Measurements from ENCODE around the gene ZNF330.

DNA sequence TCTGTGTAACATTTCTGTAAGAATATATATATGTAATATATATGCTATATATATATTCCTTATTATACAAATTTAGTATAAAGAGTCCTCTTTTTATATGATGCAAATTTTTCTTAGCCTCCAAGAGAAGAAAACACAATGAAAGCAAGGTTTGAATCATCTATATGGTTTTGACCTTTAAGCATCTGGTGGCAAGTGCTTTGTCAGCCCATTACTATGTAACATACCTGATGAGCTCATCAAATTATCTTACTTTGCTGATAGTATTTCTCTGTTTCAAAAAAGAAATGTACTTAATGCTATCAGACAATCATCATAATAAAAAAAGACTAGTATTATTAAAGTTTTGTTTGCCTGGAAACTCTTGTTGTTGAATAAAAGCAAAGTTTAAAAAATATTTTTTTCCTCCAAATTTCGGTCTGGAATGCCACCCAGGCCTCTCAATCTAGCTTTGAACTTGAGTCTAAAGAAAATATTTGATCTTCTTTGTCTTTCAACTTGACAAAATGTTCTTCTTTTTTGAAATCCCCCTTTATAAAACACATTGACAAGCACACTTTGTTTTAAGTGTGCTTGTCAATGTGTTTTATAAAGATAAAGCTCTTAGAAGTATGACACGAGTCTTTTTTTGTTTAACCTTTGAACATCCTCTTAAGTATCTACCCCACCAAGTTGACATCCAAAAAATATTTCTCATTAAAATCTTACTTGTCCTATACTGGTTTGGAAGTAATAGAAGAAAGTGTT is 26.2 kb downstream of the ZNF330 start:
- TF ChIP-seq, protein P1, sequence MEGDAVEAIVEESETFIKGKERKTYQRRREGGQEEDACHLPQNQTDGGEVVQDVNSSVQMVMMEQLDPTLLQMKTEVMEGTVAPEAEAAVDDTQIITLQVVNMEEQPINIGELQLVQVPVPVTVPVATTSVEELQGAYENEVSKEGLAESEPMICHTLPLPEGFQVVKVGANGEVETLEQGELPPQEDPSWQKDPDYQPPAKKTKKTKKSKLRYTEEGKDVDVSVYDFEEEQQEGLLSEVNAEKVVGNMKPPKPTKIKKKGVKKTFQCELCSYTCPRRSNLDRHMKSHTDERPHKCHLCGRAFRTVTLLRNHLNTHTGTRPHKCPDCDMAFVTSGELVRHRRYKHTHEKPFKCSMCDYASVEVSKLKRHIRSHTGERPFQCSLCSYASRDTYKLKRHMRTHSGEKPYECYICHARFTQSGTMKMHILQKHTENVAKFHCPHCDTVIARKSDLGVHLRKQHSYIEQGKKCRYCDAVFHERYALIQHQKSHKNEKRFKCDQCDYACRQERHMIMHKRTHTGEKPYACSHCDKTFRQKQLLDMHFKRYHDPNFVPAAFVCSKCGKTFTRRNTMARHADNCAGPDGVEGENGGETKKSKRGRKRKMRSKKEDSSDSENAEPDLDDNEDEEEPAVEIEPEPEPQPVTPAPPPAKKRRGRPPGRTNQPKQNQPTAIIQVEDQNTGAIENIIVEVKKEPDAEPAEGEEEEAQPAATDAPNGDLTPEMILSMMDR (conservative IDR thresholded peaks at IDR 0.05 in 1 of 2, IDR thresholded peaks at IDR 0.05 in 1 of 2; ENCODE audit: low read depth in 1 of 2, low read length in 2 of 2) = no peak
- no peak for TF ChIP-seq EZH2 (IDR thresholded peaks at IDR 0.05; ENCODE audit: low read length, missing control alignments)

Data from fibroblast of lung (primary cell).